Measurements from ENCODE around the gene IL22RA2. TPM values are rescaled to one million over a fixed set of nuclear protein-coding genes. Genes with fewer than 3 reads are reported as not detected.
"Not testable (repeated sequence)": the region's sequence is repeated elsewhere in the genome, so short reads cannot be mapped to it uniquely, and the experiment has no call there.

Gene IL22RA2
- polyA plus RNA-seq, 1 donor (not counting 4 experiments of a cell fraction or from before 2014, with no cell fraction given), result 0.03 TPM

DNA sequence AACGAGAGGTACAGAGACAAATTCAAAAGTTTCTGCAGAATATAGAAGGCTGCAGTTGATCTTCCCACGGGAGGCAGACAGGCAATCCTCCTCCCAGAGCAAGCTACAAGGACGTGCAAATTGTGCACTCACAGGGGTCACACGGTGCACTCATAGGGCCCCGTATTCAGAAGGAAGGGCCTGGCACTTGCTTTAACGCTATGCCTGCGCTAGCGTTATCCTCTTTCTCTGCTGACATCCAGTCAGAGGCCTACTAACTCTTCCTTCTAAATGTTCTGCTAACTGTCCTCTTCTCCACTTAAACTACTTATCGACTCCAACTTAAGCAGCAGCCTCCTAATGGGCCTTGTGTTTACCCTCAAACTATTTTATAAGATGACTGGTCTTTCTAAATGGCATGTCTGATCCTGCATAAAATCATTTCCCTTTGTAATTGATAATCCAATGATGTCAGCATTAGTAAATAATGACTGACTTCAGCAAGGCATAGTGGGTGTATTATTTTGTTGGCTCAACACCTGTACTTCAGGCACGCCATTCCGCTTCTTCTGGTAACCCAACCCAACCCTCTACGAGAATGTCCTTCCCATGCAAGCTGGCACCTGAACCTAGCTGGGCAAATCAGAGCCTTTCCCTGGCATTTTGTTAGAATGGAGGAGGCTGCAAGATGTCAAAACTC, 43.6 kb upstream of the IL22RA2 start:
- Histone ChIP-seq H3K4me3 (ENCODE audit: control insufficient read depth in 2 of 3, extremely low read depth in 1 of 3, insufficient read depth in 2 of 3, low read depth in 1 of 3, low read length in 3 of 3) (peak overlapping the region; percentile 75 to 94 (median 83)), H3K9me1 (ENCODE audit: control insufficient read depth, extremely low read depth, insufficient read depth, low read length) (no peaks in the 10 kb centered on the region), H3K27ac (ENCODE audit: control insufficient read depth, insufficient read depth, low read length) (peak overlapping the region; percentile 92), H3K9me3 (ENCODE audit: control insufficient read depth, low read depth, low read length) (no peaks in the 10 kb centered on the region), H3K4me1 (ENCODE audit: control insufficient read depth, extremely low read depth, insufficient read depth, low read length) (peaks cover 48% of the 10 kb centered on the region), H3K36me3 (ENCODE audit: control insufficient read depth in 2 of 2, extremely low read depth in 1 of 2, insufficient read depth in 2 of 2, low read length in 2 of 2) (peaks cover 0 to 11% of the 10 kb centered on the region in 2 experiments), H3K4me2 (ENCODE audit: control insufficient read depth, extremely low read depth, insufficient read depth, low read depth, low read length) (peak overlapping the region; percentile 99), H2AFZ (ENCODE audit: control insufficient read depth, low read length) (no peak overlapping the region), H3K79me2 (ENCODE audit: control insufficient read depth, insufficient read depth, low read length) (peaks cover 64% of the 10 kb centered on the region), H4K20me1 (ENCODE audit: control insufficient read depth, extremely low read depth, insufficient read depth, low read length) (no peaks in the 10 kb centered on the region), H3K9ac (ENCODE audit: control insufficient read depth, extremely low read depth, insufficient read depth, low read length) (peak overlapping the region; percentile 97), H3K27me3 (ENCODE audit: control insufficient read depth, extremely low read depth, insufficient read depth, low read length) (no peaks in the 10 kb centered on the region)
- no peak for TF ChIP-seq EZH2 (IDR thresholded peaks at IDR 0.05; ENCODE audit: low read length)
- TF ChIP-seq, protein P1, sequence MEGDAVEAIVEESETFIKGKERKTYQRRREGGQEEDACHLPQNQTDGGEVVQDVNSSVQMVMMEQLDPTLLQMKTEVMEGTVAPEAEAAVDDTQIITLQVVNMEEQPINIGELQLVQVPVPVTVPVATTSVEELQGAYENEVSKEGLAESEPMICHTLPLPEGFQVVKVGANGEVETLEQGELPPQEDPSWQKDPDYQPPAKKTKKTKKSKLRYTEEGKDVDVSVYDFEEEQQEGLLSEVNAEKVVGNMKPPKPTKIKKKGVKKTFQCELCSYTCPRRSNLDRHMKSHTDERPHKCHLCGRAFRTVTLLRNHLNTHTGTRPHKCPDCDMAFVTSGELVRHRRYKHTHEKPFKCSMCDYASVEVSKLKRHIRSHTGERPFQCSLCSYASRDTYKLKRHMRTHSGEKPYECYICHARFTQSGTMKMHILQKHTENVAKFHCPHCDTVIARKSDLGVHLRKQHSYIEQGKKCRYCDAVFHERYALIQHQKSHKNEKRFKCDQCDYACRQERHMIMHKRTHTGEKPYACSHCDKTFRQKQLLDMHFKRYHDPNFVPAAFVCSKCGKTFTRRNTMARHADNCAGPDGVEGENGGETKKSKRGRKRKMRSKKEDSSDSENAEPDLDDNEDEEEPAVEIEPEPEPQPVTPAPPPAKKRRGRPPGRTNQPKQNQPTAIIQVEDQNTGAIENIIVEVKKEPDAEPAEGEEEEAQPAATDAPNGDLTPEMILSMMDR (optimal IDR thresholded peaks at IDR 0.05 in 1 of 3, IDR thresholded peaks at IDR 0.05 in 1 of 3, conservative IDR thresholded peaks at IDR 0.05 in 1 of 3; ENCODE audit: extremely low read depth in 1 of 3, insufficient read depth in 2 of 3, low read length in 3 of 3), result no peak
- dilution Hi-C loops (cut with MboI; ENCODE audit: extremely low pct_ligation_motif_present, low sequenced_read_pairs), result no loop called here
- DNase-seq (ENCODE audit: low read depth, low spot score) (peak; percentile 88), FAIRE-seq (peak; percentile 90)

DNA sequence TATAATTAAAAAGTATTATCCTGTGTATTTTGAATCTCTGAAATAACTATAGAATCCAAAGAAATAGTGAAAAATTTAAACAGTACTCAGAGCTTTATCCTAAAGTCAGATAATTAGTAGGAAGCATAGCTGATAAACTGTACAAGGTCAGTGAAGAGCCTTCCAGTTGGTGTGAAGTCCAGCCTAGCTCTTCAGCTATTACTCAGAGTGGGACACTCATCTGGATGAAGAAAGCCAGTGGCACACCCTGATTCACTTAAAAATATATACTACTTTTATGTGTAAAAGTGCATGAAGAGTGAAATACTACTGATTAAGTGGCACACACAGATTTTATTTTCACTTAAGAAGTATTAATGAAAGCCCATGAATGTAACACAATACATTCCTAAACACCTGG, 42.7 kb upstream of the IL22RA2 start:
- Histone ChIP-seq H3K9ac (ENCODE audit: control insufficient read depth, extremely low read depth, insufficient read depth, low read length) (peak overlapping the region; percentile 80), H4K20me1 (ENCODE audit: control insufficient read depth, extremely low read depth, insufficient read depth, low read length) (peaks cover 3% of the 10 kb centered on the region), H3K9me1 (ENCODE audit: control insufficient read depth, extremely low read depth, insufficient read depth, low read length) (no peaks in the 10 kb centered on the region), H2AFZ (ENCODE audit: control insufficient read depth, low read length) (no peak overlapping the region), H3K4me2 (ENCODE audit: control insufficient read depth, extremely low read depth, insufficient read depth, low read depth, low read length) (peak overlapping the region; percentile 99), H3K27ac (ENCODE audit: control insufficient read depth, insufficient read depth, low read length) (peak overlapping the region; percentile 92), H3K4me3 (ENCODE audit: control insufficient read depth in 2 of 3, extremely low read depth in 1 of 3, insufficient read depth in 2 of 3, low read depth in 1 of 3, low read length in 3 of 3) (peak overlapping the region in 1 of 3 experiments; percentile 64), H3K27me3 (ENCODE audit: control insufficient read depth, extremely low read depth, insufficient read depth, low read length) (no peaks in the 10 kb centered on the region), H3K4me1 (ENCODE audit: control insufficient read depth, extremely low read depth, insufficient read depth, low read length) (peaks cover 48% of the 10 kb centered on the region), H3K9me3 (ENCODE audit: control insufficient read depth, low read depth, low read length) (no peaks in the 10 kb centered on the region), H3K36me3 (ENCODE audit: control insufficient read depth in 2 of 2, extremely low read depth in 1 of 2, insufficient read depth in 2 of 2, low read length in 2 of 2) (peaks cover 0 to 11% of the 10 kb centered on the region in 2 experiments), H3K79me2 (ENCODE audit: control insufficient read depth, insufficient read depth, low read length) (peaks cover 73% of the 10 kb centered on the region)
- dilution Hi-C loops (cut with MboI; ENCODE audit: extremely low pct_ligation_motif_present, low sequenced_read_pairs), result no loop called here
- DNase-seq (ENCODE audit: low read depth, low spot score) (no peak), FAIRE-seq (no peak)
- TF ChIP-seq, protein P1 (optimal IDR thresholded peaks at IDR 0.05 in 1 of 3, IDR thresholded peaks at IDR 0.05 in 1 of 3, conservative IDR thresholded peaks at IDR 0.05 in 1 of 3; ENCODE audit: extremely low read depth in 1 of 3, insufficient read depth in 2 of 3, low read length in 3 of 3), result no peak
- TF ChIP-seq EZH2 (IDR thresholded peaks at IDR 0.05; ENCODE audit: low read length), result no peak

DNA sequence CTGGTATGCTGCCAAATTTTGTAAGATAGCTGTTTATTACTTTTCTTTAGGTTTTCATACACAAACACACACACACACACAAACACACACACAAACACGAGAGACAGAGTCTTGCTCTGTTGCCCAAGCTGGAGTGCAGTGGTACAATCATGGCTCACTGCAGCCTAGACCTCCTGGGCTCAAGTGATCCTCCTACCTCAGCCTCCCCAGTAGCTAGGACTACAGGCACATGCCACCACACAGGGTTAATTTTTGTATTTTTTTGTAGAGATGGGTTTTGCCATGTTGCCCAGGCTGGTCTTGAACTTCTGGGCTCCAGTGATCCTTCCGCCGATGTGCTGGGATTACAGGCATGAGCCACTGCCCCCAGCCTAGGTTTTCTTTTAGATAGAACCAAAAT, 42.2 kb upstream of the IL22RA2 start:
- Histone ChIP-seq H3K4me1 (ENCODE audit: control insufficient read depth, extremely low read depth, insufficient read depth, low read length) (peaks cover 48% of the 10 kb centered on the region), H3K79me2 (ENCODE audit: control insufficient read depth, insufficient read depth, low read length) (peaks cover 78% of the 10 kb centered on the region), H3K9ac (ENCODE audit: control insufficient read depth, extremely low read depth, insufficient read depth, low read length) (peak overlapping the region; percentile 18), H3K4me2 (ENCODE audit: control insufficient read depth, extremely low read depth, insufficient read depth, low read depth, low read length) (peak overlapping the region; percentile 99), H3K27ac (ENCODE audit: control insufficient read depth, insufficient read depth, low read length) (peak overlapping the region; percentile 92), H3K36me3 (ENCODE audit: control insufficient read depth in 2 of 2, extremely low read depth in 1 of 2, insufficient read depth in 2 of 2, low read length in 2 of 2) (peaks cover 0 to 11% of the 10 kb centered on the region in 2 experiments)
- H3K9me3 ChIP-seq (ENCODE audit: control insufficient read depth, low read depth, low read length); DNase-seq (ENCODE audit: low read depth, low spot score); H3K27me3 ChIP-seq (ENCODE audit: control insufficient read depth, extremely low read depth, insufficient read depth, low read length); H2AFZ ChIP-seq (ENCODE audit: control insufficient read depth, low read length); dilution Hi-C loops (cut with MboI; ENCODE audit: extremely low pct_ligation_motif_present, low sequenced_read_pairs); H3K4me3 ChIP-seq (ENCODE audit: control insufficient read depth in 2 of 3, extremely low read depth in 1 of 3, insufficient read depth in 2 of 3, low read depth in 1 of 3, low read length in 3 of 3); FAIRE-seq; H3K9me1 ChIP-seq (ENCODE audit: control insufficient read depth, extremely low read depth, insufficient read depth, low read length); H4K20me1 ChIP-seq (ENCODE audit: control insufficient read depth, extremely low read depth, insufficient read depth, low read length): not testable (repeated sequence)
